NCI-H510A treated with DMSO at 0.1 percent for 48 hours (cell line): ENCODE data around the gene FOXL2NB.
A peak's percentile ranks its signal among the peaks of the same experiment; 100 is the strongest.

Source experiments
- DNase-seq: peaks from one replicate; lab custom pipeline; 2025; lab: John Stamatoyannopoulos, UW

Gene FOXL2NB

DNA sequence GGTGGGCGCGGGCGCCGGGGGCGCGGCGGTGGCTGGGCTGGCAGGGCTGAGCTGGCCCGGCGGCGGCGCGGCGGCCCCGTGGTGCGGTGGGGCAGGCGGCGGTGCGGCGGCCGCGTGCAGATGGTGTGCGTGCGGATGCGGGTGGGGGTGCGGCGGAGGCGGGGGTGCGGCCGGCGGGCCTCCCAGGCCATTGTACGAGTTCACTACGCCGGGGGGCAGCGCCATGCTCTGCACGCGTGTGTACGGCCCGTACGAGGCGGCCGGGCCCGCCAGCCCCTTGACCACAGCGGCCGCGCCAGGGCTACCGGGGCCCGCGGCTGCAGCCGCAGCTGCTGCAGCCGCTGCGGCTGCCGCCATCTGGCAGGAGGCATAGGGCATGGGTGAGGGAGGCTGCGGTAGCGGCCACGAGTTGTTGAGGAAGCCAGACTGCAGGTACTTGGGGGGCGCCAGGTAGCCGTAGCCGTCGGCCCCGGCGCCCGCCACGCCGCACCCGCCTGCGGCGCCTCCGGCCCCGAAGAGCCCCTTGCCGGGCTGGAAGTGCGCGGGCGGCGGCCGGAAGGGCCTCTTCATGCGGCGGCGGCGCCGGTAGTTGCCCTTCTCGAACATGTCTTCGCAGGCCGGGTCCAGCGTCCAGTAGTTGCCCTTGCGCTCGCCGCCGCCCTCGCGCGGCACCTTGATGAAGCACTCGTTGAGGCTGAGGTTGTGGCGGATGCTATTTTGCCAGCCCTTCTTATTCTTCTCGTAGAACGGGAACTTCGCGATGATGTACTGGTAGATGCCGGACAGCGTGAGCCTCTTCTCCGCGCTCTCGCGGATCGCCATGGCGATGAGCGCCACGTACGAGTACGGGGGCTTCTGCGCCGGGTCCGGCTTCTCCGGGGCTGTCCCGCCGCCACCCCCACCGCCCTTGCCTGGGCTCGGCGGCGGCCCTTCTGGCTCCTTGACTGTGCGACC, 1.0 kb upstream of the FOXL2NB start:
- peak; percentile 13 for DNase-seq

GRCh38 chr3:138947495-138948121, 591 bp downstream of the FOXL2NB start:
- DNase-seq, result no peak

DNA sequence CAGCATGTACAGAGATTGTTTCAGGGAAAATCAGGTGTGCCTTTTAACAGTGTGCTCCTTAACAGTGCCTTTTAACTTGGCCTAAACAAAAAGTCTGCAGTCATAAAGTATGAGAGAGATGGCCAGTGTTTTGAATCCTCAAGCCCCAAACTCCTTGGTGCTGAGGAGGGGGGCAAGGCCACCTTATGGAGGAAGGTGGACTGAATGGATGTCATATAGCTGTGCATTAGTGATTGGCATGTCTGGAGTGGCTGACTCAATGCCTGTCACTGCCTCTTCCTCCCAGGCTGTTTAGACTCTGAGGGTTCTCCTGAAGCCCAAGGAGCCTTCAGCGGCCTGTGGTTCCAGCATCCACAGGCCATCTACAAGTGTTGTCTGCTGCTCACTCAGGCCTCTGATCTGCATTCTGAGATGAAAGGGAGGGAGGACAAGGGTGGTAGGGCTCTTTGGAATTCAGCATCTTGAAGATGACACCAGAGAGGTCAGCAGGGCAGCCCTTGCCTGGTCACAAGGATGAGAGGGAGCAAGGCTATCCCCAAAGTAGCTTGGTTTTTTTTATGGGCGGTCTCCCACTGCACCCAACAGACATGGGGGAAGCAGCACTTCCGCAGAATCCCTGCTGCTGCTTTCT, 1.5 kb downstream of the FOXL2NB start:
- DNase-seq, result no peak

GRCh38 chr3:138949002-138949418, 2.0 kb downstream of the FOXL2NB start:
- DNase-seq, result no peak

DNA sequence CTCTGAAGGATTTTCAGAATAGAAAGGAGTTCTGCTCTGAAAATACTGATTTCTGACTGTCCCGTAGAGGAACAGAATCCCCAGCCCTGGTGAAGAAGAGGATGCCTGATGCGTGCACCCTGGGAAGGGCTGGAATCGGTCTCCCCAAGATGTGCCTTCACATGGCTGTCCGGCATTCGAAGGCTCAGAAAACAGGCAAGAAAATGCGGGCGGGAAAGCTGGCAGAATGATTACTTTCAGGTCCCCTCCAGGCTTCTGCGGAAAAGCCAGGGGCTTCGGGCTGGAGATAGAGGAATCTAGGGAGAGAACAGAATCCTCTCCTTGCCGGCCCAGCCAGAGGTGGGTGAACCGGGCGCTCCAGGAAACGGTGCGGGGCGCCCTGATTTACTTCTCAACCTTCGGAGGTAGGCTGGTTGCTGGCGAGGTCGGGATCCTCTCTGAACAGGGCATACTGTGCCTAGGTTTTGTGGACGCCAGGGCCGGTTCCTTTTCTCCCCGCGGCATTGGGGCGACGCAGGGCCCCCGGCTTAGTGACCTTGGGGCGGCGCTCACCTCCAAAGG, 2.5 kb downstream of the FOXL2NB start:
- DNase-seq, result no peak

- DNase-seq, result no peak
These were observed 3.1 kb downstream of the FOXL2NB start for GRCh38 chr3:138950006-138950644.

- no peak for DNase-seq
These were observed 3.7 kb downstream of the FOXL2NB start for GRCh38 chr3:138950701-138951100.

- DNase-seq, result no peak
These were observed 13.4 kb downstream of the FOXL2NB start for GRCh38 chr3:138960417-138960852.

- no peak for DNase-seq
These were observed 16.0 kb downstream of the FOXL2NB start for GRCh38 chr3:138962854-138963560.

GRCh38 chr3:138964264-138964663, 17.2 kb downstream of the FOXL2NB start:
- no peak for DNase-seq

- no peak for DNase-seq
These were observed 17.9 kb downstream of the FOXL2NB start for GRCh38 chr3:138964923-138965322.

DNA sequence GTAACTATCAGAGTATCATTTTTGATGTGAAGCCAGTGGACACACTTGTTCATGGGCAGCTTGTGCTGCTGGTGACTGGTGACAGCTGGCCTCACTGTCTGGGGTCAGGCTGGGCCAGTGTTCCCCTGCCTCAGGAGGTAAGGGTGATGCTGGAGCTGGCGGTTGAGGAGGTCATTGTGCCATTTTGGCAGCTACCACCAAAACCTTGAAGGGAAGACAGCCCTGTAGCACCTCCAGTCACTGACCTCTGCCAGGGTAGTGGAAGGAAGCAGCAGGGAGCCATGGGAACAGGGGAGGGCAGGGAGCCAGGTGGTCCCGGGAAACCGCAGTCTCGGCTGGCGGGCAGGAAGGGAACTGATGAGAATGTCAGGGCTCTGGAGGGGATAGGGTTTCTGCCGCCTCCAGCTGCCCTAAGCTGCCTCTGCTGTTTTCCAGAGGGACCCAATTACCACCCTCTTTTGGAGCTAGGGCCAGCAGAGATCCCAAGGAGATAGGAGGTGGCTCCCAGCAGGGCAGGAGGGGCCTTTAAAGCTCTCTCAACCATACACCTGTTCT, 24.8 kb downstream of the FOXL2NB start:
- DNase-seq, result no peak

- no peak for DNase-seq
These were observed 25.9 kb downstream of the FOXL2NB start for GRCh38 chr3:138972941-138973340.

DNA sequence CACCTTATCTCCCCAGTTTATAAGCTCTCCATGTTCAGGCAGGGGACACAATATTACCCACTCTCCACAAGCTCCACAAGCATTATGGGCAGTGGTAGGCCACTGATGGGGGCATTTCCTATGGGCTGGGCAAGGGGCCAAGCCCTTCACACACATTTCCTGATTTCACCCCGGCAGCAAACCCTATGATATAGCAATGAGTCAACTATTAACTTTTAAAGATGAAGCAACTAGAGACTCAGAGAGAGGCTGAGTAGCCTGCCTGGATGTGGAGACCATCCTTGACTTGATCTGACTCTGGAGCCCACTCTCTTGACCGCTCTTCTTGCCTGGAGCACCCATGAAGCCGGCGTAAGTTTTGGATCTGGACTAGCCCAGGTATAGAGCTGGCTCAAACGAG, 27.4 kb downstream of the FOXL2NB start:
- DNase-seq, result no peak

DNA sequence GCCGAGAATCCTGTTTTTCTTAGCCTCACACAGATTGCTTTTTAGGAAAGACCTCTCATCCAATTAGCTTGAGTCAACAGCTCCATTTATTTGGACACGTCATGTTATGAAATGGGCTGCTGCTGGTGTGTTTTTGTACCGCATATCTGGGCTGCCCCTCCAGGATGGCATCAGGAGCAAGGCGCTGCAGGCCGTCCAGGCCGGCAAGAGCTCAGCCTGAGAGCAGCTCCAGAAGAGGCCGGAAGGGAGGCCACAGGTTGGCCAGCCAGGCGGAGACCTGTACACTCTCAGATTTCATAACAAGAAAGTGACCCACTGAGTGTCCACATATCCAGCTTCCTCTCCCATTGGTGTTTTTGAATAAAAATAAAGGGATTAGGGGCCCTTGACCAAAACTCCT, 28.3 kb downstream of the FOXL2NB start:
- no peak for DNase-seq

- no peak for DNase-seq
These were observed 29.0 kb downstream of the FOXL2NB start for GRCh38 chr3:138976047-138976446.

DNA sequence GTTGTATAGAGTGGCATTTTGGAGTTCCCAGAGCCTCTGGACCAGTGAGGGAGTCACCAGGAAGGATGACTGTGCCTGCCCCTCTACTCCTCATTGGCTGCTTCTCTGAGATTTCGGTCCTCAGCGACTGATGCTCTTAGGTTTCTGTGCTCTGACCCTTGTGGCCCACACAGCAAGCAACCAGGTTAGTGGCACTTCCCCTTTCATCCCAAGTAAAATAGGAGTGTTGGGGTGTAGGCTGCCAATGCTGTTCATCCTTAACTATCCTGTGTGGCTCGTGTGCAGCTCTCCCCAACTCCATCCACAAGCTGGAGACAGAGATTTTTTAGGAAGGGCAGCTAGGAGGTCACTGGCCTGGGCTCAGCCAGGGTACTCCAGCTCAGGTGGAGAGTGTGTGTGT, 37.8 kb downstream of the FOXL2NB start:
- no peak for DNase-seq

GRCh38 chr3:138985932-138986331, 38.9 kb downstream of the FOXL2NB start:
- no peak for DNase-seq

DNA sequence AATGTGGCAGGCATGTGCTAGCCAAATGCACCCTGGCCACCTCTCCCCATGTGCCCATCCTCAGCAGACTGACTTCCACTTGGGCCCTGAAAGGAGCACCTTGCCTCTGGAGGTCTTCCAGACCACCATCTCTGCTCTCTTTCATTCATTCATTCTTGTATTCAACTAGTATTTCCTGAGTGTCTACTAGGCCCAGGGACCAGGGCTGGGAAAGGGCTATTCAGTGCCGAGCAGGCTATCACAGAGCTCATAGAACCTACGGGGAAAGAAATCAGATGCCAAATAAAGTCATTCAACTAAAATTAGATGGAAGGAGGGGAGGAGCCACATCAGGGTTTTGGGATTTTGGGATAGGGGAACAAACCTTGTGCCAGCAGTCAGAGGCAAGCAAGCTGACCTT, 40.2 kb downstream of the FOXL2NB start:
- DNase-seq, result no peak

GRCh38 chr3:138995706-138996105, 48.7 kb downstream of the FOXL2NB start:
- no peak for DNase-seq
